Stimulated activated CD8-positive, alpha-beta memory T cell treated with anti-CD3 and anti-CD28 coated beads, Interleukin-12 subunit alpha, Interleukin-12 subunit beta, amount 100 ng/mL, for 24 hours (primary cell): ENCODE results near the gene NIPAL4.
"Not testable (repeated sequence)": the region's sequence is repeated elsewhere in the genome, so short reads cannot be mapped to it uniquely, and the experiment has no call there.

Experiments
- DNase-seq: peaks from one replicate; pipeline ENCODE4 v3.0.0-alpha.2; 2020; ENCODE audit errors: extremely low read depth

Gene NIPAL4

DNA sequence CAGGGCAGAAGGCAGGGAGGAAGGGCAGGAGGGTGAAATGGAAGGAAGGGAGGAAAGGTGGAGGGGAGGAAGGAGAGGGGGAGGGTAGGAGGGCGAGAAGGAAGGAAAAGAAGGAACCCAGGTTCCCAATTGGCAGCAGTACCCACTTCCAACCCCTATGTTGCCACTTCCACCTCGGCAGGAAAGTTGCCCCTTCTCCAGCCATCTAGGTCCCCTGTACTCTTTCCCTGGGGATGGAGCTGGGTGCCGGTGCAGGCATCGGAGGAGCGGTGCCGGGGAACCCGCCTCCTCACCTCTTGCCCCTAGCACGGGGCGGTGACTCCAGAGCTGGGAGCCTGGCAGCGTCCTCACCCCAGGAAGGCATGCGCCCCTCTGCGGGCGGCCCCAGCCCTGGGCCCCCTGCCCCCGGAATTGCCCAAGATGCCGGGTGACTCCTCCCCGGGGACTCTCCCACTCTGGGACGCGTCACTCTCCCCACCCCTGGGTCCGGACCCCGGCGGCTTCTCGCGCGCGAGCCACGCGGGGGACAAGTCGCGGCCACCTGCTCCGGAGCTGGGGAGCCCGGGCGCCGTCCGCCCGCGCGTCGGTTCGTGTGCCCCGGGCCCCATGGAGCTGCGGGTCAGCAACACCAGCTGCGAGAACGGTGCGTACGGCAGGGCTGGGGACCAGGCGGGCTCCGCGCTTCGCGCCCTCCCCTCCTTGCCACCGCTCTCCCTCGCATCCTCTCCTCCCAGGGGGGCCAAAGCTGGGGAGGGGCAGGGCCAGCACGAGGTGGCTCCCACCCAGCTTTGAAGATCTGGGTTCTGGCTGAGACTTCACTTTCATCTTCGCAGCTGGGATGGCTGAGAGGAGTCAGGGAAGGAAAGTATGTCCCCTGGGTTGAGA, at the start of gene NIPAL4:
Gene NIPAL4, plus strand, starts transcription at position 499 of the 885 bp plus-strand sequence. Its CDS starts 108 bp downstream, at position 607.
- no peak for DNase-seq

DNA sequence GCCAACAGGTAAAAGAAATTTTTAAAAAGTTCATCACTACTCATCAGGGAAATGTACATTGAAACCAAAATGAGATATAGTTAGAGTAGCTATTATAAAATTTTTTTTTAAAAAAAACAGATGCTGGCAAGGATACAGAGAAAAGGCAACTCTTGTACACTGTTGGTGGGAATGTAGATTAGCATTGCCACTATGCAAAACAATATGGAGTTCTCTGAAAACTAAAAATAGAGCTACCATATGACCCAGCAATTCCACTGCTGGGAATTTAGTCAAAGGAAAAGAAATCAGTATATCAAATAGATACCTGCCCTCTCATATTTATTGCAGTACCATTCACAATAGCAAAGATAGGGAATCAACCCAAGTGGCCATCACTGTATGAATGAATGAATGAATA, 44.2 kb upstream of the NIPAL4 start:
- no peak for DNase-seq

DNA sequence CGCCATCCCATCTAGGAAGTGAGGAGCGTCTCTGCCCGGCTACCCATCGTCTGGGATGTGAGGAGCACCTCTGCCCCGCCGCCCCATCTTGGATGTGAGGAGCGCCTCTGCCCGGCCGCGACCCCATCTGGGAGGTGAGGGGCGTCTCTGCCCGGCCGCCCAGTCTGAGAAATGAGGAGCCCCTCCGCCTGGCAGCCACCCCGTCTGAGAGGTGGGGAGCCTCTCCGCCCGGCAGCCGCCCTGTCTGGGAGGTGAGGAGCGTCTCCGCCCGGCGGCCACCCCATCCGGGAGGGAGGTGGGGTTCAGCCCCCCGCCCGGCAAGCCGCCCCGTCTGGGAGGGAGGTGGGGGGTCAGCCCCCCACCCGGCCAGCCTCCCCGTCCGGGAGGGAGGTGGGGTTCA, 40.5 kb upstream of the NIPAL4 start:
- DNase-seq, result not testable (repeated sequence)

GRCh38 chr5:157429920-157430319, 30.1 kb upstream of the NIPAL4 start:
- not testable (repeated sequence) for DNase-seq

- DNase-seq, result no peak
Measured at GRCh38 chr5:157431544-157432200, 28.3 kb upstream of the NIPAL4 start.

- no peak for DNase-seq
Measured at GRCh38 chr5:157434096-157434495, 25.9 kb upstream of the NIPAL4 start.

DNA sequence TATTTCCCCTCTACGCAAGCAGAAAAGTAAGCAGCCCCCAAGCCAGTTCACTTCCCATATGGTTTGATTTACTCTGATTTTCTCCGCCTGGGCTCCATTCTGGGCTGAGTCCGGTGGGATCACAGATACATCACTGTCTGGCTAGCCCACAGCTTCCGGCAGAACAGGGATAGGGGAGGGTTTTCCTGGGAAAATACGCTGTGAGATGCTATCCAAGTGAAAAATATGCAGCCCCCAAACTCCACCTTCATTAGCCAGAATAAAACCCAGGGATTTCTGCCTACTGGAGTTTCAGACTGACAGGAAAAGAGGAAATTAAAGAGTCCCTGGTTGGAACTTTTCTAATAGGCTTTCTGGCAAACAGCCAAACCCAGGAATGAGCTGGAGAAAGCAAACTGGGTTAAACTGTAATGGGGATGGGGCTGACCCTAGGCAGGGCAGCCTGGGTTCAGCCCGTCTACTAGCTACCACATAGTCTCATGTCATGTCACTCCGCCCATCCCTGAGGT, 16.9 kb upstream of the NIPAL4 start:
- DNase-seq, result no peak

DNA sequence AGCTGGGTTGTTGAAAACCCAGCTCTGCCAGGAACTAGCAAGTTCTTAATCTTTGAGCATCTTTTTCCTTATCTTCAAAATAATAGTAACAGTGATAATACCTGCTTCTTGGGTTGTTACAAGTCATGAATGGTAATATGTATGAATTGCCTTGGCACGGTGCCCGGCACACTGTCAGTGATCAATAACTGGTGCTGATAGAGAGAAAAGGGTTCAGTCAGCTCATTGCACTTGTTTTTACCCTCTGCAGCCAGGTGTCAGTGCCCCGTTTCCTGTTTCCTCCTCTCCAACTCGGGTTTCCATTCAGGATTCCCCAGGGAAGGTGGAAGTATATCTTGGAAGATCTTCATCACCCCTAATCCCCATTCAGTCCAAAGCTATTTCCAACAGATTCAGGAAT, 15.8 kb upstream of the NIPAL4 start:
- DNase-seq, result no peak

- DNase-seq, result no peak
Measured at GRCh38 chr5:157445745-157446411, 14.1 kb upstream of the NIPAL4 start.

DNA sequence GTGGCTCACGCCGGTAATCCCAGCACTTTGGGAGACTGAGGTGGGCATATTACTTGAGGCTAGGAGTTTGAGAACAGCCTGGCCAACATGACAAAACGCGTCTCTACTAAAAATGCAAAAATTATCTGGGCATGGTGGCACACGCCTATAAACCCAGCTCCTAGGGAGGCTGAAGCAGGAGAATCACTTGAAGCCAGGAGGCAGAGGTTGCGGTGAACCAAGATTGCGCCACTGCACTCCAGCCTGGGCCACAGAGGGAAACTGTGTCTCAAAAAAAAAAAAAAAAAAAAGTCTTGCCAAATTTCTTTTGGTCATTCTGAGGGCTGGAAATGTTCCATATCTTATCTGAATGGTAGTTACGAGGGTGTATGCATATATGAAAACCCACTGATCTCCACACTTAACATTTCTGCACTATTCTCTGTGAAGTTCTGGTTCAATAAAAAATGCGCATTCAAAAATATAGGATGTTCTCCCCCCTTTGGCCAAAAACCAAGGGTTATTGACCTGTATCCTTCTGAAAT, 13.5 kb upstream of the NIPAL4 start:
- no peak for DNase-seq

- DNase-seq, result no peak
Measured at GRCh38 chr5:157447201-157447637, 12.8 kb upstream of the NIPAL4 start.

- no peak for DNase-seq
Measured at GRCh38 chr5:157449011-157449723, 10.8 kb upstream of the NIPAL4 start.

- DNase-seq, result no peak
Measured at GRCh38 chr5:157450024-157450423, 10.0 kb upstream of the NIPAL4 start.

GRCh38 chr5:157451806-157452205, 8.2 kb upstream of the NIPAL4 start:
- DNase-seq, result no peak

DNA sequence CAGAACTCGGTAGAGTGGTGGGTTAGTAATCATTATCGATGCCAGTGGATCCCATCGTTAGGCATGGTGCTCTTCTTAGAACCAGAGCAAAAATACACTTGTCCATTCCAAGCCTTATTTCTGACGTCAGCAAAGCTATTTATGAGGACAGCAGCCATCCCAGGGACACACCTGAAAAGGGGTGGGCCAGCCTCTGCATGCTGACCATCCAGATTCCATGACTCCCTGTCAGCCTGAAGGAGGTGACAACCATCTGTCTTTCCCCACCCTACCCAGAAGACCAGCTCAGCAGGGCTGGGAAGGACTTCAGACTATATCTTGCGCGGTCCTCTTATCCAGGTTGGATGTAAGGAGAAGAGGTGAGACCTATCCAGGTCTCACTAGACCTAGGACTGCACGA, 5.7 kb upstream of the NIPAL4 start:
- DNase-seq, result no peak

DNA sequence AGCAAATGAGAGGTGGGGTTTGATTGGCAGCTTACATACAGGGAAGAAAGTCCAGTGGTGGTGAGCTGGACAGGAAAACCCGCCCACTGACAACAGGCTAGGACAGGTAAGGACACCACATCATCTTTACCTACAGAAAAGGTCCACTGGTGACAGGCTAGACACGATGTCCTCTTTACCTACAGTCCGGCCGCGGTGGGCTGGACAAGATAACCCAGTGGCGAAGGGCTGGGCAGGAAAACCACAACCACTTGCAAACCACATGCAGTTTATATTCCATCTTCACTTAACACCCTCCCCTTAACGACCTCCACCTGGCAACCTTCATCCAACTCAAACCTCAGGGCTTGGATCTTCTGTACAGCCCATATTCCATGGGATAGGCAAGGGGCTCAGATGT, 5.0 kb upstream of the NIPAL4 start:
- DNase-seq, result no peak

DNA sequence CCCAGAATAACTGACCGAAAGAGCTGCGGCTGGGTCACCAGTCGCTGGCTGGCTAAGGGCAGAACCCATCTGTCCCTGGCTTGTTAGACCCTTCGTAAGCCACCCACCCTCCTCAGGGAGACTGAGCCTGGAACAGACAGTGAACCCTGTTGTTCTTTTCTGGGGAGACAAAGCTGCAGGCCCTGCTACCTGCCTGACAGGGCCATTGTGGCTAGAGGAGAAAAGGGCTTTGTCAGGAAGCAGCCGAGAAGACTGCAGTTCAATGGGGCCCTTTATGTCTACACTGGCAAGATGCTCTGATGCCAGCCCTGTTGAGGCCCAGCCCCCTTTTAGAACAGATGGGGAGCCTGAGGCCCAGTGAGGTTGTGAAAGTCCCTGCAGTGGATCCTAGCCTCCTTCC, 3.7 kb upstream of the NIPAL4 start:
- no peak for DNase-seq

DNA sequence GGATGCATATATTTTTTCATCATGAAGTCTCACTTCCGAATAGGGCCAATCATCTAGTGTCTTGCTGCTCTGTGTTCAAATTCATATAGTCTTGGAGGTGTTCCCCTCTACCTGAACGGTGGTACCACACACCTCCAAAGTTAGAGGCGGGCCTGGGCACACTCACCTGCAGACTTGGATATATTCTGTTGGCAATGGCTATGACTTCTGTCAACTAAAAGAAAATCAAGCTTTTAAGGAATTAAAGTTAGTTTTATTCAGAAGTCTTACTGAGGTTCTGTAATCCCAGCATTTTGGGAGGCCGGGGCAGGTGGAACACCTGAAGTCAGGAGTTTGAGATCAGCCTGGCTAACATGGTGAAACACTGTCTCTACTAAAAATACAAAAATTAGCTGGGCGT, 2.6 kb upstream of the NIPAL4 start:
- no peak for DNase-seq

- DNase-seq, result no peak
Measured at GRCh38 chr5:157458835-157459234, 1.2 kb upstream of the NIPAL4 start.

DNA sequence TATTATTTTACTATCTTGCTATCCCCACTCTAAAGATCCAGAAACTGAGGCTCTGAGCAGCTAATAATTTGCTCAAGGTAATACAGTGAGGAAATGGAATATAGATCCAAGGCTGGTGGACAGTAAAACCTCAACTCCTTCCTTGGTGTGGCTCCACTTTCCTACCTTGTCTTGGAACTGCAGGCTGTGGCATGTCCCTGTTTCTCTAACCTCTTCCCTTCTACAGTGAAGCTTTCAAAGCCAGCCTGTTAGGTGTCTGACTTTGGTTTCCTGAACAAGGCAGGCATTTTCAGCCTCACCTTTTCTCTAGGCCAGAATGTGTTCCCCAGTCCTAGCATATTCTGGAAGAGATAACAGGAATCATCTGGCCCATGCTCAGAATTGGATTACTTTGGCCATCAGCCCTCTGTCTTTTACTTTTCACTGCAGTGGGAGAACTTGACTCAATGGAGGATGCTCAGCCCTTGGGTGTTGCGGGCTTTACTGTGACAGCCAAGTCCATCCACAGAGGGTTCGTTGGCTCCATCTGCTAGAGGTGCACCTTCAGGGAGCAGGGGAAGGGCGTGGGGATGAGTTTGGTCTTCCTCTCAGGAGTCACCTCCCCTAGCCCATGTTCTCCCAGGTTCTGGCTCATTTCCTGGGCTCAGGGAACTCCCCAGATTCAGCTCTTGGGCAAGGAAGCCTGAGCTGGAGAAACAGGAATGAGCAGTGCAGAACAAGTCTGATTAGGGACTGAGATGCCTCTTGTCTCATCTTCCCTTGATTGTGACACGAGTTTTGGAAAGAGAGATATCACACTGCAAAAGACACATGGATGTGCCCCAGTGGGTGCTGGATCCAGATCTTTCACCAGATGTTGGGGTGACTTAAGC, 1.1 kb downstream of the NIPAL4 start:
- no peak for DNase-seq
